Measurements from ENCODE around the gene TSSC4.

The TSSC4 gene

GRCh38 chr11:2444821-2445745 lies 44.5 kb downstream of the TSSC4 start, which contains the start of gene KCNQ1:
Gene KCNQ1 (plus strand): TSS chr11:2445008. CDS start chr11:2445099, 91 bp downstream.
- DNase-seq (peak; percentile 61), ATAC-seq (peak; percentile 58)
- Mint-ChIP-seq H3K27me3 (peaks cover 4% of the 10 kb centered on the region), H3K4me3 (peak within 1 kb of the TSS; percentile 82), H3K9me3 (no peaks in the 10 kb centered on the region), H3K27ac (peak within 1 kb of the TSS; percentile 49), H3K36me3 (ENCODE audit: low read depth) (no peaks in the 10 kb centered on the region), H3K4me1 (peaks cover 30% of the 10 kb centered on the region)

GRCh38 chr11:2445746-2446551 lies 45.4 kb downstream of the TSSC4 start:
- DNase-seq, result no peak
- H3K4me1 Mint-ChIP-seq, result peaks cover 30% of the 10 kb centered on the region
- peak overlapping the region; percentile 82 for H3K4me3 Mint-ChIP-seq
- no peak for ATAC-seq
- no peaks in the 10 kb centered on the region for H3K36me3 Mint-ChIP-seq (ENCODE audit: low read depth)
- peaks cover 4% of the 10 kb centered on the region for H3K27me3 Mint-ChIP-seq
- H3K27ac Mint-ChIP-seq, result no peak overlapping the region
- no peaks in the 10 kb centered on the region for H3K9me3 Mint-ChIP-seq

DNA sequence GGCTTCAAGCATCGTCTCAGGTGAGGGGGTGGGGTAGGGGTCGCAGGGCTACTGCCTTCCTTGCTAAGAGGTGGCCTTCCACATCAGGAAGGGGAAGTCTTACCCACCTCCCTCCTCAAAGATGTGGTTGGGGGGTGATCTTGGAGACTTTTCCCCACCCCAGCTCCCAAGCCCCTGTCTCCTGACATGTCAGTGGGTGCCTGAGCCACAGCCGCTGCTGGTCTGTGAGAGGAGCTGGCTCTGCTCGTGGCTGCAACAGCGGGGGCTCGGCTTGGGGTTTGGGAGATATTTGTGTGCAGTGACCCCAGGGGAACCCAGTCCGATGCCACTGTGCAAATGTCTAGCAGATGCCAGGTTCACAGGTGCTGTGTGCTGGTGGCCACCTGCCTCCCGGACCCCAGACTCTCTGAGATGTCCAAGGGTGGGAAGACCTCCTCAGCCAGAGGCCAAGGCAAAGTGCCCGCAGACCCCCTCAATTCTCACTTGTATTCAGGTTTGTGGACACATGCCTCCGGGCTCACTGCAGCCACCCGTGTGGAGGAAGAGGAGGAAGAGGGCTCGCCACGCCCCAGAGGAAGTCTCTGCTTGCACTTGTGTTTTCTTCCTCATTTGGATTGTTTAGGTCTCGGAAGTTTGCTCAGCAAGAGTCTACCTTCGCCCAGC lies 46.2 kb downstream of the TSSC4 start:
- no peak overlapping the region for H3K27ac Mint-ChIP-seq
- peaks cover 4% of the 10 kb centered on the region for H3K27me3 Mint-ChIP-seq
- no peak for ATAC-seq
- DNase-seq, result peak; percentile 24
- H3K4me1 Mint-ChIP-seq, result peaks cover 30% of the 10 kb centered on the region
- H3K4me3 Mint-ChIP-seq, result peak overlapping the region; percentile 82
- H3K36me3 Mint-ChIP-seq (ENCODE audit: low read depth), result no peaks in the 10 kb centered on the region
- H3K9me3 Mint-ChIP-seq, result no peaks in the 10 kb centered on the region

- Mint-ChIP-seq H3K27me3 (peaks cover 4% of the 10 kb centered on the region), H3K4me3 (peak overlapping the region; percentile 82), H3K9me3 (no peaks in the 10 kb centered on the region), H3K27ac (no peak overlapping the region), H3K36me3 (ENCODE audit: low read depth) (no peaks in the 10 kb centered on the region), H3K4me1 (peaks cover 30% of the 10 kb centered on the region)
- ATAC-seq, result no peak
- DNase-seq, result no peak
These were observed 46.9 kb downstream of the TSSC4 start for GRCh38 chr11:2447253-2447950.

DNA sequence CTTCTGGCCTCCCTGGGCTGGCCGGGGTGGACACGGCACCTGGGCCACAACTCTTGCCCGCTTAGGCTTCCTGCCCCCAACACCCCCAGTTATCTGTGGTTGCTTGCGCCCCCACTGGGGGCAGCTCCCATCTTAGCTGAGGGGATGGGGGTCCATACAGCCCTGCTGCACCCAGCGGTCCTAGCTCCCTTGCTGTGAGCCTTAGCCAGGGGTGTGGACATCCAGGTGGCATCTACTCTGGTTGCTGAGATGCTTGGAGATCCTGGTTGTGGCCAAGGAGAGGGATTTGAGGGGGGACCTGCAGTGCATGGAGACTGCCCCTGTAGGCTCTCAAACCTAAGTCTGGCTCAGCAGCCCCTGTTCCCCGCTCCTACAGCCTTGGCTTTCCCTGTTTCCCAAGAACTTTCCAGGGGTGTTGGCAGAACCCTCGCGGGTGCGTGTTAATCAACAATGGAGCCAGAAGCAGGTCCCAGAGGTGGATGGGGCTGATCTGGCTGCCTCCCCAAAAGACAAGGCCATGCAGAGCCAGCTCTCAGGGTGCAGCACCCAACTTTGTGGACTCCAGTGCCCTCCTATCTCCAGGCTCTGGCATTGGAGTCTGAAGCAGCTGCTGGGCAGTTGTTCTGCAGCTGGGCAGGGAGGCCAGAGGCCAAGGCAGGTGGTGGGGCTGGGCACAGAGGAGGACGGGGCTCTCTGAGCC lies 47.6 kb downstream of the TSSC4 start:
- no peaks in the 10 kb centered on the region for H3K9me3 Mint-ChIP-seq
- H3K4me3 Mint-ChIP-seq, result no peak overlapping the region
- H3K27ac Mint-ChIP-seq, result no peak overlapping the region

GRCh38 chr11:2448661-2449547 lies 48.4 kb downstream of the TSSC4 start:
- Mint-ChIP-seq H3K4me3 (no peak overlapping the region), H3K4me1 (peaks cover 18% of the 10 kb centered on the region), H3K9me3 (no peaks in the 10 kb centered on the region), H3K27ac (no peak overlapping the region), H3K36me3 (ENCODE audit: low read depth) (peaks cover 4% of the 10 kb centered on the region), H3K27me3 (no peaks in the 10 kb centered on the region)
- DNase-seq (no peak), ATAC-seq (no peak)

More for the DNA sequence above, 47.6 kb downstream of the TSSC4 start:
- DNase-seq, result no peak
- peaks cover 4% of the 10 kb centered on the region for H3K36me3 Mint-ChIP-seq (ENCODE audit: low read depth)
- ATAC-seq, result no peak
- H3K4me1 Mint-ChIP-seq, result peaks cover 23% of the 10 kb centered on the region
- peaks cover 4% of the 10 kb centered on the region for H3K27me3 Mint-ChIP-seq

DNA sequence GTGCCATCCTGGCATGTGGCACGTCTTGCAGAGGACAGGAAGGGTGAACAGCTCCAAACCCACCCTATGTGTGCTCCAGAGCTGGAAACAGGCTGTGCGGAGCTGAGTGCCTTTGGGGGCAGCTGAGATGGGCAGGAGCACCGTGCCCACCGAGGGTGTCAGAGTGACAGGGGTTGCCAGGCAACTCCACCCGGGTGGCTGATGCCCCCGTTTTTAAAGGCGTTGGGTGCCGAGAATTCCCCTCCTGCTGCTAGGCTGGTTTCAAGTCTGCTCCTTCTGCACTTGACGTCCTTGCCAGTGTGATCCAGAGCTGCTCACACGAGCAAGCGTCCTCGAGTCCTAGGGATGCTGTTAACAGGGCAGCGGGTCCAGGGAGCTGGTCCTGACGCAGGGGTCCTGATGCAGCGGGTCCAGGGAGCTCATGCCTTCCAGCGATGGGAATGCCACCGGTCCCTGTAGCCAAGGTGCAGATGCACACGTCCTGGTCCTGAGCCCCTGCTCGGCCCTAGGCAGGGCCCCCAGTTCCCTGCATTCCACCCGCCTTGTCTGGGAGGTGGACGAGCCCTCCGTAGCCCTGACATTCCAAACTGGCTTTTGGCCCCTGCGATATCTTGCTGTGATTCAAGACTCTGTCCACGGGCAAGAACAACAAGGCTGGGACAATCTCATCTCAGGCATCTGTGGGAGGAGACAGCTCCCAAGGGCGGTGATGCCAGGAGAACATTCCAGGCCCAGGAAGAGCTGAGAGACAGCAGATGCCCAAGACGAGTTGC lies 49.2 kb downstream of the TSSC4 start:
- no peak overlapping the region for H3K4me3 Mint-ChIP-seq
- peaks cover 4% of the 10 kb centered on the region for H3K36me3 Mint-ChIP-seq (ENCODE audit: low read depth)
- peaks cover 18% of the 10 kb centered on the region for H3K4me1 Mint-ChIP-seq
- DNase-seq (no peak), ATAC-seq (no peak)
- no peak overlapping the region for H3K27ac Mint-ChIP-seq
- no peaks in the 10 kb centered on the region for H3K27me3 Mint-ChIP-seq
- no peaks in the 10 kb centered on the region for H3K9me3 Mint-ChIP-seq

- peaks cover 15% of the 10 kb centered on the region for H3K4me1 Mint-ChIP-seq
- ATAC-seq (no peak), DNase-seq (no peak)
- H3K4me3 Mint-ChIP-seq, result no peak overlapping the region
- H3K36me3 Mint-ChIP-seq (ENCODE audit: low read depth), result peaks cover 4% of the 10 kb centered on the region
- no peaks in the 10 kb centered on the region for H3K9me3 Mint-ChIP-seq
- no peak overlapping the region for H3K27ac Mint-ChIP-seq
- H3K27me3 Mint-ChIP-seq, result no peaks in the 10 kb centered on the region
These were observed 49.9 kb downstream of the TSSC4 start for GRCh38 chr11:2450321-2451041.

DNA sequence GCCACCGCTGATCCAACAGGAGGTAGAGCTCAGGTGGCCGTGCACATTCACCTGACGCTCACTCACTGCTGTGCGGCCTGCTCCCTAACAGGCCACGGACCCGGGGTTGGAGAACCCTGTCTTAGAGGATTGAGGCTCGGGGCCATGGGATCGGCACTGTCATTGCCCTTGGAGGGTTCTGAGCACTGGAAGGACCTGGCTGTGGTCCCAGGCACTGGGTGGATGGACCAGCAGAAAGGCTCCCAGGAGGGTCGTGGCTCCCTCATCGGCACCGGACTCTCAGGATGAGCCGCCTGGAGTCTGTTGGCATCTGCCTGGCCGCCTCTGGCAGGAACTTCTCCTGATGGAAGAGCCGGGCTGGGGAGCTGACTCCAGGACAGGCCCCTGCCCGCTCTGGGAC lies 50.8 kb downstream of the TSSC4 start:
- Mint-ChIP-seq H3K27me3 (no peaks in the 10 kb centered on the region), H3K36me3 (ENCODE audit: low read depth) (peaks cover 4% of the 10 kb centered on the region), H3K4me3 (no peak overlapping the region), H3K27ac (no peak overlapping the region), H3K4me1 (peaks cover 11% of the 10 kb centered on the region), H3K9me3 (no peaks in the 10 kb centered on the region)
- ATAC-seq (no peak), DNase-seq (no peak)

DNA sequence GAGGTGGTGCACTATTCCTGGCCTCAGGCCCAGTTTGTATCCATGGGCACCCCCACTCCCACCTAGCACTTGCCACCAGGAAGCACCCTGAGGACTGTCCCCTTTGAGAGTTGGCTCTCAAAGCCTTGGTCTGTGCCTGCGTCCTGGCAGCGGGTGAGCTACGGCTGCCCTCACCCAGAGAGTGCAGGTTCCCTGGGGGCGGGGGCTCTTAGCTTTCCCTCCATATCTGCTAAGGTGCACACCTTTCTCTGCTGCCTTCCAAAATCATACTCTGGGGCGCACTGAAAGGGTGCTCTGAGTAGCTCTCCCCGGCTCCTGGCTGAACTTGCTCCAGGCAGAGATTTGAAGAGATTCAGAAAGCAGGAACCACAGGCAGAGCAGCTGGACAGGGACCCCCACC lies 51.4 kb downstream of the TSSC4 start:
- H3K4me3 Mint-ChIP-seq, result no peak overlapping the region
- no peak for DNase-seq
- peaks cover 4% of the 10 kb centered on the region for H3K36me3 Mint-ChIP-seq (ENCODE audit: low read depth)
- no peak overlapping the region for H3K27ac Mint-ChIP-seq
- no peaks in the 10 kb centered on the region for H3K9me3 Mint-ChIP-seq
- H3K4me1 Mint-ChIP-seq, result peaks cover 10% of the 10 kb centered on the region
- no peaks in the 10 kb centered on the region for H3K27me3 Mint-ChIP-seq
- no peak for ATAC-seq

GRCh38 chr11:2452321-2453012 lies 51.9 kb downstream of the TSSC4 start:
- no peak overlapping the region for H3K4me3 Mint-ChIP-seq
- H3K36me3 Mint-ChIP-seq (ENCODE audit: low read depth), result peaks cover 4% of the 10 kb centered on the region
- no peaks in the 10 kb centered on the region for H3K9me3 Mint-ChIP-seq
- DNase-seq (no peak), ATAC-seq (no peak)
- H3K27me3 Mint-ChIP-seq, result no peaks in the 10 kb centered on the region
- no peak overlapping the region for H3K27ac Mint-ChIP-seq
- H3K4me1 Mint-ChIP-seq, result peaks cover 4% of the 10 kb centered on the region
